GM23338 (cell line): ENCODE data around the gene UNC79.

Source experiments
- CREB1 ChIP-seq: fragments of 250-450 bp; sonication (Bioruptor Pico); IDR thresholded peaks from 2 replicates; pipeline ENCODE4 v1.5.0; 2020; ENCODE audit warnings: low read depth, mild to moderate bottlenecking, moderate library complexity
- EZH2 ChIP-seq: fragments of 200-600 bp; sonication (generic); IDR thresholded peaks from one replicate; pipeline ENCODE4 v1.8.0; 2017; ENCODE audit warnings: antibody characterized with exemption, mild to moderate bottlenecking, low read depth; ENCODE audit not compliant: unreplicated experiment
- EZH2phosphoT487 ChIP-seq: fragments of 200-600 bp; sonication (generic); IDR thresholded peaks from one replicate; pipeline ENCODE4 v1.8.1; 2018; ENCODE audit warnings: antibody characterized with exemption; ENCODE audit not compliant: unreplicated experiment
- POLR2AphosphoS5 ChIP-seq: IDR thresholded peaks from 2 replicates; pipeline ENCODE4 v1.6.1; 2016; ENCODE audit warnings: antibody characterized with exemption, low read depth
- ZNF114 ChIP-seq: fragments of 250-450 bp; sonication (Bioruptor Pico); IDR thresholded peaks from 2 replicates; pipeline ENCODE4 v1.5.0; 2020; ENCODE audit warnings: mild to moderate bottlenecking, moderate library complexity
- TF ChIP-seq, protein P1 (sequence below), 2 experiments: fragments of 200-600 bp in 1 of 2; sonication (generic) in 1 of 2; conservative IDR thresholded peaks; 2 replicates each; pipeline versions ENCODE4 v1.5.1 to v1.6.1; 2016 to 2017; ENCODE audit warnings: antibody characterized with exemption in 2 of 2, low read depth in 2 of 2, mild to moderate bottlenecking in 2 of 2, moderate library complexity in 1 of 2
- TF ChIP-seq, protein P2 (sequence below): IDR thresholded peaks from one replicate; pipeline ENCODE4 v1.6.1; 2018; ENCODE audit warnings: antibody characterized with exemption; ENCODE audit not compliant: unreplicated experiment

DNA sequence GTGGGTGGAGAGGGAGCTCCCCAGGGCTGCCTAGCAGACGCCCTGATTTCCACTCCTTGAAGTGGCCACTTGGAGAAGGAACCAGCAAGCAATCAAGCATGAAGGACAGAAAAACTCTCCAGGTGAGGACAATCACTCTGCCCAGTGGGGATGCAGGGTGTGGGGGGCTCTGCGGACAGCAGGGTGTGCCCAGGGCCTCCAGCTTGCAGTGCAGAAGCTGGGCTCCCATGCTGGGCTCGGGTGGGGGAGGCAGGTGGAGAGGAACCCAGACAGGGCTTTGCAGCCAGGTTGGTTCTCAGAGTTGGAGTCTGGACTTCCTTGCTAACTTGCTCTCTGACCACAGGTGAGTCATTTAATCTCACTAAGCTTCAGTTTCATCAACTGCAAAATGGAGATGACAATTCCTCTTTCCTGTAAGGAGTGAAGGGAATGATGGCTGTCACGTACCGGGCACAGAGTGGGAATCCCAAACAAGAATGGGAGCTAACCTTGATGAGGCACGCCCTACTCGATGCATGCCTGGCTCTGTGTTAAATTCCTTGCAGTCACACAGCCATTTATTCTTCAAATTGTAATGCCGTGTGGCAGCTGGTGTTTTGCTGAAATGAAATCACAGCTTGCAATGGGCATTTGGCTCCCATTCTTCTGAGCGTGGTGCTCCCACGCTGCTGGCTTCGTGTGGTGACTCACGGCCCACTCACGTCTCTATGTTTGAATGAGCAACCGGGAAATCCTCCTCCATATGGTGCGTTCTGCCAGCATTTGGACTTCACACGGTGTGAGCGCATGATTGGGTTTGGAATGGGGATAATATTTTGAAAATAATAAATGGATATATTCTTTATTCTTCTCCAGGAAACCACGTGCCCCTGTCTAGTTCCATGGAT lies 282.3 kb downstream of the UNC79 start:
- TF ChIP-seq EZH2, result no peak
- TF ChIP-seq EZH2phosphoT487, result no peak
- TF ChIP-seq, protein P1, sequence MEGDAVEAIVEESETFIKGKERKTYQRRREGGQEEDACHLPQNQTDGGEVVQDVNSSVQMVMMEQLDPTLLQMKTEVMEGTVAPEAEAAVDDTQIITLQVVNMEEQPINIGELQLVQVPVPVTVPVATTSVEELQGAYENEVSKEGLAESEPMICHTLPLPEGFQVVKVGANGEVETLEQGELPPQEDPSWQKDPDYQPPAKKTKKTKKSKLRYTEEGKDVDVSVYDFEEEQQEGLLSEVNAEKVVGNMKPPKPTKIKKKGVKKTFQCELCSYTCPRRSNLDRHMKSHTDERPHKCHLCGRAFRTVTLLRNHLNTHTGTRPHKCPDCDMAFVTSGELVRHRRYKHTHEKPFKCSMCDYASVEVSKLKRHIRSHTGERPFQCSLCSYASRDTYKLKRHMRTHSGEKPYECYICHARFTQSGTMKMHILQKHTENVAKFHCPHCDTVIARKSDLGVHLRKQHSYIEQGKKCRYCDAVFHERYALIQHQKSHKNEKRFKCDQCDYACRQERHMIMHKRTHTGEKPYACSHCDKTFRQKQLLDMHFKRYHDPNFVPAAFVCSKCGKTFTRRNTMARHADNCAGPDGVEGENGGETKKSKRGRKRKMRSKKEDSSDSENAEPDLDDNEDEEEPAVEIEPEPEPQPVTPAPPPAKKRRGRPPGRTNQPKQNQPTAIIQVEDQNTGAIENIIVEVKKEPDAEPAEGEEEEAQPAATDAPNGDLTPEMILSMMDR (conservative IDR thresholded peaks at IDR 0.05; ENCODE audit: low read depth in 2 of 2), result no peak
- TF ChIP-seq, protein P2, sequence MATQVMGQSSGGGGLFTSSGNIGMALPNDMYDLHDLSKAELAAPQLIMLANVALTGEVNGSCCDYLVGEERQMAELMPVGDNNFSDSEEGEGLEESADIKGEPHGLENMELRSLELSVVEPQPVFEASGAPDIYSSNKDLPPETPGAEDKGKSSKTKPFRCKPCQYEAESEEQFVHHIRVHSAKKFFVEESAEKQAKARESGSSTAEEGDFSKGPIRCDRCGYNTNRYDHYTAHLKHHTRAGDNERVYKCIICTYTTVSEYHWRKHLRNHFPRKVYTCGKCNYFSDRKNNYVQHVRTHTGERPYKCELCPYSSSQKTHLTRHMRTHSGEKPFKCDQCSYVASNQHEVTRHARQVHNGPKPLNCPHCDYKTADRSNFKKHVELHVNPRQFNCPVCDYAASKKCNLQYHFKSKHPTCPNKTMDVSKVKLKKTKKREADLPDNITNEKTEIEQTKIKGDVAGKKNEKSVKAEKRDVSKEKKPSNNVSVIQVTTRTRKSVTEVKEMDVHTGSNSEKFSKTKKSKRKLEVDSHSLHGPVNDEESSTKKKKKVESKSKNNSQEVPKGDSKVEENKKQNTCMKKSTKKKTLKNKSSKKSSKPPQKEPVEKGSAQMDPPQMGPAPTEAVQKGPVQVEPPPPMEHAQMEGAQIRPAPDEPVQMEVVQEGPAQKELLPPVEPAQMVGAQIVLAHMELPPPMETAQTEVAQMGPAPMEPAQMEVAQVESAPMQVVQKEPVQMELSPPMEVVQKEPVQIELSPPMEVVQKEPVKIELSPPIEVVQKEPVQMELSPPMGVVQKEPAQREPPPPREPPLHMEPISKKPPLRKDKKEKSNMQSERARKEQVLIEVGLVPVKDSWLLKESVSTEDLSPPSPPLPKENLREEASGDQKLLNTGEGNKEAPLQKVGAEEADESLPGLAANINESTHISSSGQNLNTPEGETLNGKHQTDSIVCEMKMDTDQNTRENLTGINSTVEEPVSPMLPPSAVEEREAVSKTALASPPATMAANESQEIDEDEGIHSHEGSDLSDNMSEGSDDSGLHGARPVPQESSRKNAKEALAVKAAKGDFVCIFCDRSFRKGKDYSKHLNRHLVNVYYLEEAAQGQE, result no peak
- no peak for TF ChIP-seq CREB1 (CRISPR knock-in tag)
- TF ChIP-seq ZNF114 (CRISPR knock-in tag), result no peak
- TF ChIP-seq POLR2AphosphoS5, result no peak
